GM19395 (cell line): ENCODE results near the gene NHERF2.
"Not testable (repeated sequence)": the region's sequence is repeated elsewhere in the genome, so short reads cannot be mapped to it uniquely, and the experiment has no call there.

Experiments used
- ATAC-seq: cut with Tn5 transposase; IDR thresholded peaks from one replicate; pipeline ENCODE4 v1.9.1; 2021; ENCODE audit warnings: mild to moderate bottlenecking, moderate library complexity; ENCODE audit not compliant: unreplicated experiment

The NHERF2 gene

DNA sequence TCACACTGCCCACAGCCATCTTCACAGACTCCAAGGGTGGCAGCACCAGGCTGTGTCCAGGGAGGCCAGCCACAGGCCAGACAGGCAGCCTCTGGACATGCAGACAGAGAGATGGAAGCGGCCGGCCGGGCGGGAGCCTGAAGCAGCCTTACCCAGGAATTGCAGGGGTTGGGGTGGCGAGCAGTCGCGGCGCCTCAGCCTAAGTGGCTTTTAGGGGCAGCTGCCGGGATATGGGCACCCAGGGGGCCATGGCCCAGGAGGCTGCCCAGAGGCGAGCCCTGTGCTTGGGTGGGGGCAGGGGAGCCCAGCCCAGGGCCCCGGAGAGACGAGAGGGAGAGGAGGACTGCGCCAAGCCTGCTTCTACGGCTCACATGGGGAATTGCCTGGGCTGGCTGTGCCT lies 1.5 kb upstream of the NHERF2 start:
- no peak for ATAC-seq

GRCh38 chr16:2025878-2026460 lies 733 bp upstream of the NHERF2 start:
- no peak for ATAC-seq

- ATAC-seq = no peak
Observed at GRCh38 chr16:2027024-2028010, 615 bp downstream of the NHERF2 start.

DNA sequence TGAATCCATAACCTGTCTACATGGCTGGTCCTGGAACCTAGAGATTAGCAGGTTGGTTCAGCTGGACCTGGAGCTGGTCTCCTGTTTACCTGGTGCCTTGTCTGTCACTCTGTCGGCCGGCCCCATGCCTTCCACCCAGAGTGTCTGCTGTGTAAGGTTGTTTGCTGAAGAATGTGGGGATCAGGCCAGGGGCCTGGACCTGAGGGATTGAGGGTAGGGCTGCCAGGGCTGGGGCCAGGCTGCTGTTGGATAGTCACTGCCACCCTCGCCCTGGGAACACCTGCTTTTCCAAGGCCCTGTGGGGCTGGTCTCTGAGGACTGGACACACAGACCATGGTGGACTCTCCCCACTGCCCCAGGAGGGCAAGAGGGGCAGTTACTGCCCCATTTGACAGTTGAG lies 1.4 kb downstream of the NHERF2 start:
- ATAC-seq = no peak

DNA sequence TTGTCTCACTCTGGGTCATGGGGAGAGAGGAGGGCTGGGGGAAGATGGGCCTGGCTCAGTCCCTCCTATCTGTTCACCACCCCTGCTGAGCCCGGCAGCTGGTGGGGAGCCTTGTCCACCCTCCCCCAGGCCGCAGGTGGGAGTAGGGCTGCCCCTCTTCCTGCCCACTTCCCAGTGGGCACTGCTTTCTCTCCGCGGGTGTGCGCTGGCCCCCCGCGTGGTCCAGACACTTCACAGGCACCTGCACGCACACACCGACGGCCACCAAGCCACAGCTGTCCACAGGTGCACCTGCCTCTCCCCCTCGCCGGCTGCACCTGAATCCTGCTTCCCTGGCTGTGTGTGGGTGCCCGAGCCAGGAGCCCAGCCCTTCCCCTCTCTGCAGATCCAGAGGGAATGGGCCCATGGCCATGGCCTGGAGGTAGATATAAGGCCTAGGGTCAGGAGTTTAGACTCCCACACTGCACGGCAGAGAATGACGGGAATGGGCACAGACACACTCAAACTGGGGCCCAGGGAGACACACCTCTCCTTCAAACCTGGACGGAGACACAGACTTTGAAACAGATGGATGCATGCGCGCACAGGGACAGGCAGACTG lies 2.0 kb downstream of the NHERF2 start:
- ATAC-seq = no peak

- no peak for ATAC-seq
Observed at GRCh38 chr16:2029350-2029749, 2.6 kb downstream of the NHERF2 start.

DNA sequence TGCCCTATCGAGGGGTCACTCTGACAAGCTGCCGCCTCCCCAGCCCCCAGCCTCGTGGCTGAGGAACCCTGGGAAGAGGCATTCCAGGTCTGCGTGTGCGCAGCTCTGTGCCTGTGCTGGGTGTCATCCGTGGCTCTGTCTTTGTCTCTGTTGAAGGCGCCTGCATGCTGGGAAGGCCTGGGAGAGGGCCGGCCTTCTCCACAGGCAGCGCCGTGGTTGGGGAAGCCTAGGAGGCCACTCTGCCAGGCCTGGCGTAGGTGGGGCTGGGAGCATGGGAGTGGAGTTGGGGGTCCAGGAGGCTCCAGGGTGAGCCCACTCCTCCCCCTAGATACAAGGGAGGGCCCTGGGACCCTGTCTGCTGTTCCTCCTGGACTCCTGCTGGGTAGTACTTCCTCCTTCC lies 3.3 kb downstream of the NHERF2 start:
- ATAC-seq = no peak

DNA sequence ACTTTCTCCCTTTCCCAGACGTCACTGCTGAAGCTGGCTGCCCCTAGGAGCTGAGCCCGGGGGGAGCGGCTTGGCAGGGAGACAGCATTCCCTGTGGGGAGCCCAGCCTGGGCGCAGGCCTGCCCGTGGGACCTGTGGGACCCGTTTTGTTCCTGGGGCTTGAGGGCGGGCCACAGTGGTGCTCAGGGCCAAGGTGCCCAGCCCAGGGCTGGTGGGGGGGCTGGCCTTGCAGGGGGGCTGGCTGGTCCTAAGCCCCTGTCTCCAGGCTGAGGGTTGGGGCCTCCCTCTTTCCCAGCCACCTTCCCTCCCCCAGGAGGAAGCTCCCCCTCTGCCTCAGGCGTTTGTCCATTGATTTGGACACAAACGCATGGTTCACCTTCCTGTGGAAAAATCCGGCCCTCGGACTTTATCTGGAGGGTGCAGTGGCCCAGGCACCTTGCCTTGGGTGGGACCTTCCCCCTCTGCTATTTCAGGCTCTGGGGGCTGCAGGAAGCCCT lies 4.4 kb downstream of the NHERF2 start:
- no peak for ATAC-seq

- ATAC-seq = no peak
Observed at GRCh38 chr16:2032285-2033056, 5.8 kb downstream of the NHERF2 start.

DNA sequence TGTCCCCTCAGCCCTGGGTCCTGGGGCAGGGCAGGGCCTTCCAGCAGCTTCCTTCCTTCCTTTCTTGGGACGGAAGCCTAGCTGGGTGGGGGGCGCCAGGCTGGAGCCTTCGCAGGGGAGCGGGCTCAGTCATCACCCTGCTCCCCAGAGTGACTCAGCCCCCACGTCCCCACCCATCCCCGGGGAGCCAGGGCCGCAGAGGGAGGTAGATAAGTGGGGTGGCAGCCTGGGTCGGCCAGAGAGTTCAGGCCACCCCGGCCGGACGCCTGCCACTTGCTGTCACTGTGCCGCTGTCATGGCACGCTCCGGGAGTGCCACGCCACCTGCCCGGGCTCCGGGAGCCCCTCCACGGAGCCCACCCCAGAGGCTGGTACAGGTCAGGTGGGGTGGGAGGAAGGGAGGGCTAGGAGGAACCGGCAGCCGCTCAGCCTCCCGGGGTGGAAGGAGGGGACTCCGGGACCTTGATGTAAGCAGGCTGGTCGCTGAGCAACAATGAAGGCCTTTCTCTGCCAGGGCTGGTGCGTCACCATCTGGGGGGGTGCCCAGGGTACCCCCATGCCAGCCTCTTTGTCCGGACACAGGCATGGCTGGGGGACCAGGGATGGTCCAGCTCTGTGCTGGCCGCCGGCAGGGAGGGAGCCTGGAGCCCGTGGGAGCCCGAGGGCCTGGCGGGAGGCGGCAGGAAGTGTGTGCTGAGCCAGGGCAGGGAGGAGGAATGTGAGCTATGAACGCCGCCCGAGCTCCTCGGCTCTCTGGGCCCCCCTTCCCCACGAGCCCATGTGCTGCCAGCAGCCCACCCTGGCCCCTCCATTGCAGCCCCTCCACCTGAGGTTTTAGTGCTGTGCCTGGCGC lies 6.6 kb downstream of the NHERF2 start:
- no peak for ATAC-seq

DNA sequence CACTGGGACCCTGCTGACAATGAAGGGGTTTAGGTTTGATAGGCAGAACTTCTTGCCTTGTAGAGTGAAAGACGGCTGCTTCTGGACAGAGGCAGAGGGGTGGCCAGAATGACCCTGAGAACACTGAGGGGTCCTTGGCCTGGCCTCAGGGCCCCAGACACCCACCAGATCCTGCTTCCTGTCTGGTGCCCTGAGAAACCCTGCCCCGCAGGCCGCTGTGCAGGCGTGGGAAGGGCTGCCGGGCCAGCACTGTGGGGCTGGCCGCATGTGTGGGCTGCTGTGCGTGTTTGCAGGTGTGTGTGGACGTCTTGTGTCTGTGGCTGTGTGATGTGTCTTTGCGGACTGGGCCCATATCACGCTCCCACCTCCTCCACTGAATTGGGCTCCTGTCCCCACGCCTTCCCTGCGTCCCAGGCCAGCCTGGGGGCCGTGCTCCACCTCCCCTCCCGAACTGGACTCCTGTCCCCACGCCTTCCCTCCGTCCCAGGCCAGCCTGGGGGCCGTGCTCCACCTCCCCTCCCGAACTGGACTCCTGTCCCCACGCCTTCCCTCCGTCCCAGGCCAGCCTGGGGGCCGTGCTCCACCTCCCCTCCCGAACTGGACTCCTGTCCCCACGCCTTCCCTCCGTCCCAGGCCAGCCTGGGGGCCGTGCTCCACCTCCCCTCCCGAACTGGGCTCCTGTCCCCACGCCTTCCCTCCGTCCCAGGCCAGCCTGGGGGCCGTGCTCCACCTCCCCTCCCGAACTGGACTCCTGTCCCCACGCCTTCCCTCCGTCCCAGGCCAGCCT lies 7.4 kb downstream of the NHERF2 start:
- ATAC-seq = not testable (repeated sequence)

DNA sequence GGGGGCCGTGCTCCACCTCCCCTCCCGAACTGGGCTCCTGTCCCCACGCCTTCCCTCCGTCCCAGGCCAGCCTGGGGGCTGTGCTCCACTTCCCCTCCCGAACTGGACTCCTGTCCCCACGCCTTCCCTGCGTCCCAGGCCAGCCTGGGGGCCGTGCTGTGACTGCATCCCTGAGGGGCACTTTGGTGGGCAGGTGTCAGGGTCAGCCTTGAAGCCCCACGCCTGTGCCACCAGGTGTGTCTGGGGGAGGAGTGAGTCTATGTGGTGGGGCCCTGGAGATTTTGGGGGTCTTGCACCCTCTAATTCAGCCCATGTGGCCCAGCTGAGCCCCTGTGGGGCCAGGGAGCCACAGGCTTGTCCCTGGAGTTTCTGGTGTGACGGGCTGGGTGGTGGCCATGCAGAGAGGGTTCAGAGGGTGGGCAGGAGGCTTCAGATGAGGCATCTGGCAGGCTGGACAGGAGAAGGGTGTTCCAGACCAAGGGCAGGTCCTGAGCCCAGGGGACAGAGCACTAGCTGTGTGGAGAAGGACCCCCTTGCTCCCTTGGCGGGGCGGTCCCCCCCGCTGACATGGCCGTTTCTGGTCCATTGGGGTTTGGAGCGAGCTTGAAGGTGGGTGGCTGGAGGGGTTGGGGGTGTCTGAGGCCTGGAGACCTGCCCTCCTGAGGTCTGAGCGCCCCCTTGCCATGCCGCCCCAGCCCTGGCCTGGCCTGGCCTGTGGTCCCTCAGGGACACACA lies 8.2 kb downstream of the NHERF2 start:
- ATAC-seq = no peak

DNA sequence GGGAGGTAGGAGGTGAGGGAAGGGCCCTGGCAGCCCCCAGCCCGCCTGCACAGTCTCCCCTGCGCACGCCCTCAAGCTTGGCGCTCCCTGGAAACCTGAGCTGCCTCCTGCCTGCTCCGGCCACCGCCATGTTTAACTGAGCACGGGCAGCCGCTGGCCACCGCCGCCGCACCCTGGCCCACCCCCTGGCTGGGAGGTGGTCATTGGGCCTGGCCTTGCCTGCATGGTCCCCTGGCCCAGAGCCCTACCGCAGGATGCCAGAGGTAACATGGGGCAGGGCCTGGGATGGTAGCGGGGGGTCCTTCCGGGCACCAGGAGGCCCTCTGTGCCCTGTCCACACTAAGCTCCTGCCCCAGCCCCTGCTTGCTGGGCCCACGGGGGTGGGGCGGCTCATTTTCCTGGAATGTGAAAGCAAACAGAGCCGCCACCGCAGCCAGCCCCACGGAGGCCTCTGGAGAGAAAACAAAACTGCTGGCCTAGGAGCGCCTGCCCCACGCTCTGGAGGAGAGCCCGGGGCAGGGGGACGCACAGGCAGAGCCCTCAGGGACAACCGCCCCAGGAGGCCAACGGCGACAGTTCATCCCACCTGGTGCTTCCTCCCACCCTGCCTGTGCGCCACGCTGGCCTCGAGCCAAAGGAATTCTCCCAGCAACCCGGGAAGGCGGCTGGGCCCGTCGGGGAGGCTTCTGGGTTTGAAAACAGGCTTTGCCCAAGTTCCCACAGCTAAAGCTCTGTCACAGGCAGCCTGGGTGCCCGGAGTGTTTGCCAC lies 8.9 kb downstream of the NHERF2 start:
- no peak for ATAC-seq

- ATAC-seq = no peak
Observed at GRCh38 chr16:2036200-2036966, 9.7 kb downstream of the NHERF2 start.

GRCh38 chr16:2037115-2037514 lies 10.4 kb downstream of the NHERF2 start:
- no peak for ATAC-seq

- no peak for ATAC-seq
Observed at GRCh38 chr16:2037647-2038381, 11.1 kb downstream of the NHERF2 start.
